Ishikawa (cell line): Measurements from ENCODE around the gene WDR46.

Experiments used
- CEBPB ChIP-seq: IDR thresholded peaks from 2 replicates; pipeline ENCODE4 v1.6.1; 2012
- CREB1 ChIP-seq: IDR thresholded peaks from 2 replicates; pipeline ENCODE4 v1.6.1; 2012; ENCODE audit warnings: low read depth
- EGR1 ChIP-seq: IDR thresholded peaks from 2 replicates; pipeline ENCODE4 v1.6.1; 2012
- EP300 ChIP-seq: IDR thresholded peaks from 2 replicates; pipeline ENCODE4 v1.6.1; 2012; ENCODE audit warnings: borderline replicate concordance
- FOXM1 ChIP-seq: IDR thresholded peaks from 2 replicates; pipeline ENCODE4 v1.6.1; 2012; ENCODE audit warnings: low read depth, borderline replicate concordance
- MAX ChIP-seq: IDR thresholded peaks from 2 replicates; pipeline ENCODE4 v1.6.1; 2012
- NFIC ChIP-seq: IDR thresholded peaks from 2 replicates; pipeline ENCODE4 v1.6.1; 2012
- RAD21 ChIP-seq: IDR thresholded peaks from 2 replicates; pipeline ENCODE4 v1.6.1; 2012; ENCODE audit warnings: low read depth
- REST ChIP-seq: IDR thresholded peaks from 2 replicates; pipeline ENCODE4 v1.6.1; 2012; ENCODE audit warnings: low read depth, mild to moderate bottlenecking
- TAF1 ChIP-seq: IDR thresholded peaks from 2 replicates; pipeline ENCODE4 v1.6.1; 2012; ENCODE audit warnings: low read depth, mild to moderate bottlenecking
- TCF12 ChIP-seq: IDR thresholded peaks from 2 replicates; pipeline ENCODE4 v1.6.1; 2012; ENCODE audit warnings: low read depth
- TEAD4 ChIP-seq: IDR thresholded peaks from 2 replicates; pipeline ENCODE4 v1.6.1; 2012
- USF1 ChIP-seq: IDR thresholded peaks from 2 replicates; pipeline ENCODE4 v1.6.1; 2012
- YY1 ChIP-seq: IDR thresholded peaks from 2 replicates; pipeline ENCODE4 v1.6.1; 2012; ENCODE audit warnings: low read depth
- ZBTB7A ChIP-seq: IDR thresholded peaks from 2 replicates; pipeline ENCODE4 v1.6.1; 2012; ENCODE audit warnings: low read depth

The WDR46 gene

GRCh38 chr6:33292996-33293682 lies 4.1 kb upstream of the WDR46 start:
- TF ChIP-seq NFIC = no peak
- no peak for TF ChIP-seq ZBTB7A
- no peak for TF ChIP-seq EGR1
- no peak for TF ChIP-seq MAX
- TF ChIP-seq TAF1 = no peak
- no peak for TF ChIP-seq USF1
- no peak for TF ChIP-seq REST
- no peak for TF ChIP-seq CREB1
- TF ChIP-seq EP300 = no peak
- no peak for TF ChIP-seq YY1
- no peak for TF ChIP-seq TEAD4
- TF ChIP-seq FOXM1 = no peak
- TF ChIP-seq RAD21 = no peak
- TF ChIP-seq CEBPB = no peak
- TF ChIP-seq TCF12 = no peak

DNA sequence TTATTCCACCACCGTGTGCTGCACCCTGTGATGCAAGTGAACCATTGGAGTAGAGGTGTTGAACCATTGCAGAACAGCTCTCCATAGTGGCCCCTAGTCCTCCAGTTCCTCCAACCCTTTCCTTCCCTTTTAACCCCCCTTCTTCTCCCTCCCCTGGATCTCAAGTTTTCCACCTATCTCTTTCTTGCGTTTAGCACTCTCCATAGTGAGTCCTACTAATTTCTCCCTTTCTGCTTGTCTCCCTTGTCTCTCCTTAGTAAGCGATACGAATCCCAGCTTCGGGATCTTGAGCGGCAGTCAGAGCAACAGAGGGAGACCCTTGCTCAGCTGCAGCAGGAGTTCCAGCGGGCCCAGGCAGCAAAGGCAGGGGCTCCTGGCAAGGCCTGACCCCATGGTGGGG lies 1.4 kb upstream of the WDR46 start:
- TF ChIP-seq YY1 (no peak), USF1 (no peak), TAF1 (no peak), FOXM1 (no peak), EP300 (no peak), ZBTB7A (no peak), REST (no peak), NFIC (no peak), RAD21 (no peak), MAX (no peak), CREB1 (no peak), TCF12 (no peak), EGR1 (no peak), CEBPB (no peak), TEAD4 (no peak)

DNA sequence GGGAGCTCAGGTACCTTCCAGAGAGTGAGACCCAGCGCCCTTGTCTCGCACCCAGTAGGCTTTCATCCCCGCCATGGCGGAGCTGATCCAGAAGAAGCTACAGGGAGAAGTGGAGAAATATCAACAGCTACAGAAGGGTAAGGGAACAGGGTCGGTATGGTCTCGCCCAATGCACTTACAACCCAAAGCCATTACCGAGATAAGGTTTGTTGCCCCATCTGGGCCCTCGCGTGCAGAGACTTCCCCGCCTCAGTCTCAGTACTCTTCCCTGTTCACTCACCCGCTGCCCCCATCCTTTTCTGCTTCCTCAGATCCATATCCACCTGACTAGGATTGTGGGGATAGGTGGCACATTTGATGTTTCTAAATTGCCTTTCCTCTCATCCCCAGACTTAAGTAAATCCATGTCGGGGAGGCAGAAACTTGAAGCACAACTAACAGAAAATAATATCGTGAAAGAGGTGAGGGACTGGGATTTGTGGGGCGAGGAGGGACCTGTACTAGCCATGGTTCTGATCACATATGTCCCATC lies 811 bp upstream of the WDR46 start:
- TF ChIP-seq MAX (no peak), CEBPB (no peak), TCF12 (no peak), USF1 (no peak), NFIC (no peak), YY1 (no peak), FOXM1 (no peak), EP300 (no peak), TEAD4 (no peak), EGR1 (no peak), CREB1 (no peak), ZBTB7A (no peak), RAD21 (no peak), REST (no peak), TAF1 (no peak)
